Measurements from ENCODE around the gene PAFAH1B1. TPM values are rescaled to one million over a fixed set of nuclear protein-coding genes. Genes with fewer than 3 reads are reported as not detected.
A peak's percentile ranks its signal among the peaks of the same experiment; 100 is the strongest.

The PAFAH1B1 gene
- total RNA-seq, 1 donor from 2014 or later: 138 TPM

- DNase-seq (no peak), ATAC-seq (ENCODE audit: low read depth) (no peak)
- TF ChIP-seq, protein P1, sequence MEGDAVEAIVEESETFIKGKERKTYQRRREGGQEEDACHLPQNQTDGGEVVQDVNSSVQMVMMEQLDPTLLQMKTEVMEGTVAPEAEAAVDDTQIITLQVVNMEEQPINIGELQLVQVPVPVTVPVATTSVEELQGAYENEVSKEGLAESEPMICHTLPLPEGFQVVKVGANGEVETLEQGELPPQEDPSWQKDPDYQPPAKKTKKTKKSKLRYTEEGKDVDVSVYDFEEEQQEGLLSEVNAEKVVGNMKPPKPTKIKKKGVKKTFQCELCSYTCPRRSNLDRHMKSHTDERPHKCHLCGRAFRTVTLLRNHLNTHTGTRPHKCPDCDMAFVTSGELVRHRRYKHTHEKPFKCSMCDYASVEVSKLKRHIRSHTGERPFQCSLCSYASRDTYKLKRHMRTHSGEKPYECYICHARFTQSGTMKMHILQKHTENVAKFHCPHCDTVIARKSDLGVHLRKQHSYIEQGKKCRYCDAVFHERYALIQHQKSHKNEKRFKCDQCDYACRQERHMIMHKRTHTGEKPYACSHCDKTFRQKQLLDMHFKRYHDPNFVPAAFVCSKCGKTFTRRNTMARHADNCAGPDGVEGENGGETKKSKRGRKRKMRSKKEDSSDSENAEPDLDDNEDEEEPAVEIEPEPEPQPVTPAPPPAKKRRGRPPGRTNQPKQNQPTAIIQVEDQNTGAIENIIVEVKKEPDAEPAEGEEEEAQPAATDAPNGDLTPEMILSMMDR (IDR thresholded peaks at IDR 0.05): no peak
- Mint-ChIP-seq H3K36me3 (ENCODE audit: low read depth) (no peaks in the 10 kb centered on the region), H3K4me3 (no peak overlapping the region), H3K4me1 (no peaks in the 10 kb centered on the region), H3K27ac (no peak overlapping the region), H3K27me3 (peaks cover 7% of the 10 kb centered on the region), H3K9me3 (no peaks in the 10 kb centered on the region)
- intact Hi-C loops (cut with micrococcal nuclease): no loop called here
- ChIA-PET CTCF (no interaction called here), POLR2A (interaction anchor here (0.8 kb wide), 1 partner anchor 13 kb away, joined by 3 read pairs; the partner anchor contains the start of gene PAFAH1B1)
Measured at GRCh38 chr17:2580151-2580550, 13.3 kb upstream of the PAFAH1B1 start.

GRCh38 chr17:2580661-2581060, 12.8 kb upstream of the PAFAH1B1 start:
- ATAC-seq (ENCODE audit: low read depth) (no peak), DNase-seq (no peak)
- intact Hi-C loops (cut with micrococcal nuclease): no loop called here
- Mint-ChIP-seq H3K9me3 (no peaks in the 10 kb centered on the region), H3K27ac (no peak overlapping the region), H3K4me3 (no peak overlapping the region), H3K36me3 (ENCODE audit: low read depth) (no peaks in the 10 kb centered on the region), H3K4me1 (no peaks in the 10 kb centered on the region), H3K27me3 (peaks cover 7% of the 10 kb centered on the region)
- ChIA-PET CTCF (no interaction called here), POLR2A (interaction anchor here (0.8 kb wide), 1 partner anchor 13 kb away, joined by 3 read pairs; the partner anchor contains the start of gene PAFAH1B1)
- TF ChIP-seq, protein P1 (IDR thresholded peaks at IDR 0.05): no peak

- H3K4me3 Mint-ChIP-seq: no peak overlapping the region
- H3K9me3 Mint-ChIP-seq: no peaks in the 10 kb centered on the region
- TF ChIP-seq, protein P1 (IDR thresholded peaks at IDR 0.05): no peak
- ATAC-seq (ENCODE audit: low read depth): no peak
- H3K27ac Mint-ChIP-seq: no peak overlapping the region
- peaks cover 8% of the 10 kb centered on the region for H3K27me3 Mint-ChIP-seq
- no peaks in the 10 kb centered on the region for H3K4me1 Mint-ChIP-seq
- H3K36me3 Mint-ChIP-seq (ENCODE audit: low read depth): no peaks in the 10 kb centered on the region
- no peak for DNase-seq
- intact Hi-C loops (cut with micrococcal nuclease): no loop called here
- ChIA-PET CTCF (no interaction called here), POLR2A (no interaction called here)
Measured at GRCh38 chr17:2582493-2582892, 11.0 kb upstream of the PAFAH1B1 start.

- CTCF ChIA-PET: no interaction called here
- H3K4me3 Mint-ChIP-seq: no peak overlapping the region
- no peak for ATAC-seq (ENCODE audit: low read depth)
- POLR2A ChIA-PET: interaction anchor here (0.6 kb wide), 1 partner anchor 289 kb away, joined by 5 read pairs; no protein-coding TSS in a partner anchor
- no peaks in the 10 kb centered on the region for H3K9me3 Mint-ChIP-seq
- no peak overlapping the region for H3K27ac Mint-ChIP-seq
- intact Hi-C loops (cut with micrococcal nuclease): loop anchor here (5.0 kb wide), 1 partner anchor 411 kb away; no protein-coding TSS in a partner anchor
- peaks cover 2% of the 10 kb centered on the region for H3K36me3 Mint-ChIP-seq (ENCODE audit: low read depth)
- peaks cover 4% of the 10 kb centered on the region for H3K27me3 Mint-ChIP-seq
- peaks cover 17% of the 10 kb centered on the region for H3K4me1 Mint-ChIP-seq
- DNase-seq: no peak
- TF ChIP-seq, protein P1 (IDR thresholded peaks at IDR 0.05): no peak
Measured at GRCh38 chr17:2591040-2591640, 2.3 kb upstream of the PAFAH1B1 start.

GRCh38 chr17:2593821-2594721, 617 bp downstream of the PAFAH1B1 start:
- intact Hi-C loops (cut with micrococcal nuclease): loop anchor here (1.0 to 5.0 kb wide), 7 partner anchors 30 to 408 kb away; partner anchors contain the start of genes CLUH, METTL16, MNT and SGSM2
- peaks cover 9% of the 10 kb centered on the region for H3K36me3 Mint-ChIP-seq (ENCODE audit: low read depth)
- TF ChIP-seq, protein P1 (IDR thresholded peaks at IDR 0.05): no peak
- DNase-seq (peak; percentile 80), ATAC-seq (ENCODE audit: low read depth) (peak; percentile 66)
- ChIA-PET CTCF (interaction anchor here (2.0 kb wide), 1 partner anchor 80 kb away, joined by 8 read pairs; no protein-coding TSS in a partner anchor), POLR2A (interaction anchor here (0.6 to 2.5 kb wide), 10 partner anchors 14 to 1783 kb away, joined by 3 to 13 read pairs (median 4); partner anchors contain the start of genes METTL16, SMG6 and SRR)
- no peaks in the 10 kb centered on the region for H3K27me3 Mint-ChIP-seq
- peak overlapping the region; percentile 94 for H3K4me3 Mint-ChIP-seq
- H3K27ac Mint-ChIP-seq: peak overlapping the region; percentile 90
- H3K9me3 Mint-ChIP-seq: no peaks in the 10 kb centered on the region
- H3K4me1 Mint-ChIP-seq: peaks cover 40% of the 10 kb centered on the region

All from activated B cell treated with CpG ODN at 0.5 μM for 24 hours (primary cell).